NCI-H1092 treated with DMSO at 0.1 percent for 48 hours (cell line): ENCODE data around the gene METTL26.
A peak's percentile ranks its signal among the peaks of the same experiment; 100 is the strongest.

Experiments used
- DNase-seq: peaks from one replicate; lab custom pipeline; 2025; lab: John Stamatoyannopoulos, UW

Gene METTL26

DNA sequence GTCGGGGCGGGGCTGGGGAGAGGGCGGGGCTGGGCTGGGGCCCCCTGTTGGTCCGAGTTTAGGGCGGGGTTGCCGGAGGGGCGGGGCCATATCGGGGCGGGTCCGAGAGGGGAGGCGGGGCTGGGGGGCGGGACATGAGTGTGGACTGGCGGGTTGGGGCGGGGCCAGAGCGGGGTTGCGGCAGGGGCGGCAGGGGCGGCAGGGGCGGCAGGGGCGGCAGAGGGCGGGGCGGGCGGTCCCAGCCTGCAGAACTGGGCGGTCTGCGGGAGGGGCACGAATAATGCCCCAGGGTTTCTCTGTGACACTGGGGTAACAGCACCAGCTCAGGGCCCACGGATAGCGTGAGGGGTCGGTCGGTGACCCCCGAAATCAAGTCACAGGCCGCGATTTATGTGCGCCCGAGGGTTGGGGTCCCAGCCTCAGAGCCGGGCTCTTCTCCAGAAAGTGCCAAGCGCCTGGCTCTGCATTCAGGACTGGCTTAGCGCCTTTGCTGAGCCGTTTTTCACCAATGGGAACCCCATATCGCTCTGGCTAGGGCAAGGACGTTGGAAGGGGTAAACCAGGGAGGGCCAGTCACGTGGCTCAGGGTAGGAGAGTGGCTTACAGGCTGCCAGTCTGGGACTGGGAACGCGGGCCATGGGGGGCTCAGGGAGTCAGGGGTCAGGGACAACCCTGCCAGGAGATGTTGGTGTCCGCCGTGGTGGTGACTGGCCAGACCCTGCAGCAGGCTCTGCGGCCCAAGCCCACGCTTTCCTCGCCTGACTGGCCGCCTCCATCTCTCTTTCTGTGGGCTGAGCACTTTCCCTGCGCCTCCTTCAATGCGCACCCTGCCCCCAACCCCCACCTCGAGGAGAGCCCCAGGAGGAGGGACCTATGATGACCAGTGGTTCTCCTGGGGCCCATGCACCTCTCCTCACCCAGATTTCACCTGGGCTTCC, 1.2 kb upstream of the METTL26 start:
- no peak for DNase-seq

DNA sequence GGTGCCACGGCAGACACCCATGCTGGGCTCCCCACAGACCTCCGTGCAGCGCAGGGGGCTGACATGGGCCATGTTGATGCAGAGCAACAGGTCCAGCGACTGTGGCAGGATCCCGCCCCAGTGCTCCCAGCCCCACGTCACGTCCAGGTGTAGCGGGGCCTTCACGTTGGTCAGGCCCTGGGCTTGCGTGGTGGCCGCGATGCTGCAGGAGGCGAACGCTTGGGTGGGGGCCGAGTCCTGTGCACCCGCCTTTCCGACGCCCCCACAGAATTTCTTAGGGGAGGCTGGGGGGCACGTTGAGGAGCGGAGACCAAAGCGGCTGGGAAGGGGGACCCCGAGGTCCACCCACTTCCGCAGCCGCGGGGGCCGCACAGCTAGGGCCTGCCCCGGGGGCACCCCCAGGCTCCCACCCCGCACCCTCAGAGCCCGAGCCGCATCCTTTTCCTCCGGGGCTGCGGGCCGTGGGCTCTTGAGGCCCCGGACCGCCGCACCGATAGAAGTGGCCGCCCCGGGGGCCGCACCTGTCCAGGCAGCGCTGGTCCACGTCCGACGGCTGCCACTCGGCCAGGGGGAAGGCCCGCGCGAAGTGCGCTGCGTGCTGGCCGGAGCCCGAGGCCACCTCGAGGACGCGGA, 416 bp downstream of the METTL26 start:
- no peak for DNase-seq

DNA sequence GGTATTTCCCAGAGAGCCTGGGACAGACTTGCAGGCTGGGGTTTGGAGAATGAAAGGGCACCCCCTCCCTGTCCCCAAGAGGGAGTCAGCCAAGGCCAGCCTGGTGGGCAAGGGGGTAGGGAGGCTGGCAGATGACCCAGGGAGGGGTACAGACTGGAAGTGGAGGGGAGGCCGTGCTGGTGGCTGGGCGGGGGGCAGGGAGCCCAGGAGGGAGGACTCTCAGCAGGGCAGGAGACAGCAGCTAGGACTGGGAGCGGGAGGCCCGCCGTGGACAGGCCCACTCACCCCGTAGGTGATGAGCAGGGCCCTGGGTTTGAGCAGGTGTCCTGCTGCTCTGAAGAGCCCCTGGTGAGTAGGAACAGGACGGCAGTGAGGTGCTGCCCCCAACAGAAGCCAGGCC, 1.1 kb downstream of the METTL26 start:
- no peak for DNase-seq

GRCh38 chr16:634051-634670, 1.9 kb downstream of the METTL26 start:
- no peak for DNase-seq

GRCh38 chr16:633336-634050, 2.6 kb downstream of the METTL26 start:
- no peak for DNase-seq

GRCh38 chr16:632486-633335, 3.4 kb downstream of the METTL26 start:
- DNase-seq = no peak

- DNase-seq = no peak
These were observed 4.2 kb downstream of the METTL26 start for GRCh38 chr16:631808-632358.

- DNase-seq = no peak
These were observed 5.2 kb downstream of the METTL26 start, which contains the start of gene WFIKKN1 for GRCh38 chr16:630815-631405. Gene WFIKKN1, plus strand, starts transcription at chr16:630985. Its CDS starts 269 bp downstream, at chr16:631254.

DNA sequence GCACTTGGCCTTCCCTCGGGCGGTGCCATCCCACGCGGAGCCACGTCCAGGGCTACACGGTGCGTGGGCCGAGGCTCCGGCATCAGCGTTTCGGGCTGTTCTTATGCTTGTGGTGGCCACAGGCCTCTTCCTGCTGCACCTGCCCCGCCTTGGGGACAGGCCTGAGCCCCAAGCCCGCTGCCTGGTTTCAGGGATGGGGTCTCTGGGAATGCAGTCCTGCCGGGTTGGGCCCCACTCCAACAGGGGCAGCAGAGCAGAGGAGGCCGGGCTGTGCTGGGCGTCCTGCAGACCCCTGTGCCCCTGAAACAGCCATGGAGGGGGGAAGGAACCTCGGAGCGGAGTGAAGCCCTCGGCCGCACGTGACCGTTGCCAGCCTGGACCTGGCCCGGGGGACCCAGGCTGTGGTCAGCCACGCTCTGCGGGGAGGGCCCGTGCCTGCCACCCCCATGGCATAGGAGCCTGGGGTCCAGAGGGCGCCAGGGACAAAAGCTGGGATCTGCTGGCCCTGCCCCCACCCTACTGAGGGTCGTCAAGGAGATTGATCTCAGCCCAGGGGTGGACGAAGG, 5.8 kb downstream of the METTL26 start:
- DNase-seq = no peak

- no peak for DNase-seq
These were observed 6.3 kb downstream of the METTL26 start for GRCh38 chr16:629833-630248.

DNA sequence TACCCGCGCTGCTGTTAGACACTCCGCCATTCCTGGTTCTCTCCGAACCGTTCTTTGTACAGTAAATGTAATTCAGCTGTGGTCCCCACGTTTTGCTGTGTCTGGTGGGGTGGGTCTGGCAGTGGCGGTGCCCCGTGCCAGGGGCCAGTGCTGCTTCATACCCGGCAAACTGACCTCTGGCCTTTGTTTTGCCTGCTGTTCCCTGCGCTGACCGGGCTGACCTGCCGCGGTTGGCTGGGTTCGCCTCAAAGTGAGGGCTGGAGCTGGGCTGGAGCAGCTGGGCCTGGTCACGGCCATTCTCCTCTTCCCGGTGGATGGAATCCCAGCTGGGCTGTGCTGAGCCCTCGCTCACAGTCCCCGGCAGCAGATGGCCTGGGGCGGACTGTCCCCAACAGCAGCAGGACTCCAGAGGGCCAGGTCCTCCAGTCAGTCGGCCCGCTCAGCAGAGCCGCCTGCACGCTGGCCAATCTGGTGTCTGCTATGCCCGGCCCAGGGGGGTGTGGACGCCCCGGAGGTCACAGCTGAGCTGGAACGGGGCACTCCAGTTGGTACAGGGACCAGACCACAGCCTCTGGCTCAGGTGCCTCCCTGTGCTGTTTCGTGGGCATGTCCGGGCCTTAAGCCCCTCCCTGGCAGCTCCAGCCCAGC, 6.8 kb downstream of the METTL26 start:
- no peak for DNase-seq

GRCh38 chr16:628321-629061, 7.6 kb downstream of the METTL26 start:
- no peak for DNase-seq

DNA sequence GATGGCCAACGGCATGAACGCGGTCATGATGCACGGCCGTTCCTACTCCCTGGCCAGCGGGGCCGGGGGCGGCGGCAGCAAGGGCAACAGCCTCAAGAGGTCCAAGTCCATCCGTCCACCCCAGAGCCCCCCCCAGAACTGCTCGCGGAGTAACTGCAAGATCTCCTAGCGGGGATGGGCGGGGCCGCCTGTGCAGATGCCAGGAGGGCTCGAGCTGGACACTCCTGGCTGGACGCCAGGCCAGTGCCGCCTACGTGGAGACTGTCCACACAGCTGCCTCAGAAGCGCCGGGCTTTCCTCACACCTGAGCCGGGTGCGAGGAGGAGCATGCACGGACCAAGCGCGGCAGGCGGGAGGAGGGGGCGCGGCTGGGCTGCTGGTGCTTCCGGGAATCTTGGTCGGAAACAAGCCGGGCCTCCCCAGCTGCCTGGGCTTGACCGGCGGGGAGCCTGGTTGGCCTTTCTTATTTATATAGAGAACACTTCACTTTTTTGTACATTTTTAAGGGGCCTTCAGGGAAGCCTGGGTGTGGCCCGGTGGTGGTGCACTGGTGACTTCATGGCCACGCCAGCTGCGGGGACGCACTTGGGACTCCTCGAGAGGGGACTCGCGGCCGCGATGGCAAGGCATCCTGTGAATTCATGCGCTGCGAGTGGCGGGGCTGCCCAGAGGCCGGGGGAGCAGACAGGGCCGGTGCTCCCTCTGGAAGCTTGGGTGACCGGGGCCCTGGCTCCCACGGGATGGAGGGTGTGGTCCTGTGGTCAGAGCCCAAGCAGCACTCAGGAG, 8.5 kb downstream of the METTL26 start:
- DNase-seq = peak; percentile 16

- DNase-seq = no peak
These were observed 9.2 kb downstream of the METTL26 start for GRCh38 chr16:626787-627453.

GRCh38 chr16:625977-626765, 9.9 kb downstream of the METTL26 start:
- DNase-seq = no peak

DNA sequence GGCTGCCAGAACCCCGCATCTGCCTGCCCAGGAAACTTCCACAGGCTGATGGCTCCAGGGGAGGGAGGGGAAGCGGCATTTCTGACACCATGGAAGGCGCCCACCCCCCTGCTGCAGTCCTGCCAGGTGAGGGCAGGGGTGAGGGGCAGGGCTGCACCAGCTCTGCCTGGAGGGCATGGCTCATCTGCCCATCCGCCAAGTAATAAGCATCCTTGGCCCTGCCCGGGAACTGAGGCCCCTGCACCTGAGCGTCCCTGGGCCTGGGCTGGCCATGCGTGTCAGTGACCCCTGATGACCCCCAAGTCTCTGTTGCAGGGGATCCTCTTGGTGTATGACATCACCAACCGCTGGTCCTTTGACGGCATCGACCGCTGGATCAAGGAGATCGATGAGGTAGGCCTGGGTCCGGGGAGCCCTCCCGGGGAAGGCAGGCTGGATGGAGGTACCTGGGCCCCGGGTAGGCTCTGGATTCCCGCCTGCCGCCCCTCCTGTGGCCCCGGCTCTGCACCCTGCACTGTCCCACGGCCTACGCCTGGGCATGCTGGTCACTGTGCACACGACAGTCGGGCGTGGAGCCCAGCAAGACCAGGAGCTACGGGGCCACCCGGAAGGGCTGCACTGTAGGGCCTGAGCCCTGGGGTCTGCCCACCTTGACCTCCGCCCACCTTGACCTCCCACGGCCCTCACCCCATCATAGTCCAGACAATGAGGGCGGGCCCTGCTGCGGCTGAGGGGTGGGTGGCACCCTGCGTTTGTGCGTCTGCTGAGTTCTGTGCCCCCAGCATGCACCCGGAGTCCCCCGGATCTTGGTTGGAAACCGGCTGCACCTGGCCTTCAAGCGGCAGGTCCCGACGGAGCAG, 10.8 kb downstream of the METTL26 start:
- no peak for DNase-seq
